GM10847 (cell line): ENCODE data around the gene TPI1.

Experiments
- POLR2A ChIP-seq: IDR thresholded peaks from 2 replicates; pipeline ENCODE4 v1.6.1; 2011; ENCODE audit not compliant: insufficient read length; ENCODE audit errors: extremely low read depth

The TPI1 gene

DNA sequence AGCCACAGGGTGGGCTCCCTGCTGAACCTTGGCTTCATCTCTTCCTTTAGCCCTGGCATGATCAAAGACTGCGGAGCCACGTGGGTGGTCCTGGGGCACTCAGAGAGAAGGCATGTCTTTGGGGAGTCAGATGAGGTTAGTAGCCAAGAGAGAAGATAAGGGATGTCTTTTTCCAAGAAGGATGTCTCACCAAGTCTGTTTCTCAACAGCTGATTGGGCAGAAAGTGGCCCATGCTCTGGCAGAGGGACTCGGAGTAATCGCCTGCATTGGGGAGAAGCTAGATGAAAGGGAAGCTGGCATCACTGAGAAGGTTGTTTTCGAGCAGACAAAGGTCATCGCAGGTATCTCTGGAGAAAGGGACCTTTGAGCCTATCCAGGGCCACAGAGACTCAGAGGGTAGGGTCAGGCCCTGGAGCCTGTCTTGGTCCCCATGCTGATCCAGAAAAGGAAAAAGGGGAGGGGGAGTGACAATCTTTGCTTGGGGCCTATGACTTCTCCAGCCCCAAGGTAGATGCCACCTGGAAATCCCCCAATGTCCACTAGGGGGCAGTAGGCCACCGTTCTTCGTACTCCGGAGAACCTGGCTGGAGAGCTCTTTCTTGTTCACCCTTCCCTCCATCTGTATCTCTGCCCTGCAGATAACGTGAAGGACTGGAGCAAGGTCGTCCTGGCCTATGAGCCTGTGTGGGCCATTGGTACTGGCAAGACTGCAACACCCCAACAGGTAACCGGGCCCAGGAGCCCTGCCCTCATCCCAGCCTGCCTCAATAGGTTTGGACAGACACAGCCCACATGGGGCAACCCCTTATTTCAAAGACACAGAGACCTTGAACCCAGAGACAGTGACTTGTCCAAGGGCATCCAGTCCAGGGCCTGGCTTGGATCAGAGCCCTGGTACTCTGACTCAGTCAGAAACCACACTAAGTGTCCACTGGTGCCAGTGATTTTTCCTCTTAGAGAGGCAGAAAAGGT is 2.0 kb downstream of the TPI1 start:
- no peak for TF ChIP-seq POLR2A

GRCh38 chr12:6871052-6871957 is 4.0 kb downstream of the TPI1 start:
- TF ChIP-seq POLR2A, result no peak

DNA sequence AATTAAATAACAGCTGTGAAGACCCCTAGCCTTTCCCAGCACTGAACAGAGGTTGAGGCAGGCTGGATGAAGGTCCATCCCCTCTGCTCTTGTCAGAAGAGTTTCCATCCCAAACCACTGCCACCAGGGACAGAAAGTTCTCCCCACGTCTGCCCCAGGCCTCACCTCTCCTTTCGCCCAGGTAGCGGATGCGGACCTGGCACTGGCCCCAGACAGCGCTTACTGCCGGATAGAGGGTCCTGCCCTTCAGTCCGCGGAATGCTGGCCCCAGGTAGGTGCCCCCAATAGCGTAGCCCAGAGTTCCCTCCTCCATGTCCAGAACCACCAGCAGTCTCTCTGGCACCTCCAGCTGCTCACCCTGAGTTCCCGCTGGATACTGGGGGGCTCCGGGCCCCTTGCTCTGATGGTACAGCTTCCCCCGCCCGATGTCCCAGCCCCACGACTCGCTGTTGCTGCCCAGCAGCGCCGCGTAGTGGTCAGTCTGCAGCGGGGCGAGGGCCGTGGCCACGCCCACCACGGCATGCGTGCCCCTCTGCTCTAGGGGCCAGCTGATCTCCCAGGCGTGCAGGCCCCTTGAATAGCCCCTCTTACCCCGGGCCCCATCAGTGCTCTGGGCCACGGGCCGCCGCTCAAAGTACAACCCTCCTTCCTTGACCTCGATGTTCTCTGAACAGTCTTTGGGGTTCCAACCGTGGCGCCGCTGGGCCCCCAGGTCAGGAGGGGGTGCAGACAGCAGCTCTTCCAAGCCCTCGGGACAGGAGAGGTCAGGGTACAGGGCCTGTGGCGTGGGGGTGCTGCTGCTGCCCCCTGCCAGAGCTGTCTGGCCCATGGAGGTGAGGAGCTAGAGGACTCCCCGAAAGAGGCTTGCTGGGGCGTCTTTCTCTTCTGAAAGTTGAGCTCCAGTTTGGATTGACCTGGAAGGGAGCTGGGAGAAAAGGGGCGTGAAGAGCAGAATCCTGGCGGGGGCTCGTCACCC is 5.0 kb downstream of the TPI1 start:
- peak; percentile 42 for TF ChIP-seq POLR2A

- peak; percentile 37 for TF ChIP-seq POLR2A
Observed at GRCh38 chr12:6873094-6874014, 6.0 kb downstream of the TPI1 start, which contains the start of gene SPSB2. TSS of gene SPSB2 (minus strand) at chr12:6873303. CDS start at chr12:6872901, 402 bp downstream.

GRCh38 chr12:6883252-6883651 is 15.9 kb downstream of the TPI1 start:
- no peak for TF ChIP-seq POLR2A

DNA sequence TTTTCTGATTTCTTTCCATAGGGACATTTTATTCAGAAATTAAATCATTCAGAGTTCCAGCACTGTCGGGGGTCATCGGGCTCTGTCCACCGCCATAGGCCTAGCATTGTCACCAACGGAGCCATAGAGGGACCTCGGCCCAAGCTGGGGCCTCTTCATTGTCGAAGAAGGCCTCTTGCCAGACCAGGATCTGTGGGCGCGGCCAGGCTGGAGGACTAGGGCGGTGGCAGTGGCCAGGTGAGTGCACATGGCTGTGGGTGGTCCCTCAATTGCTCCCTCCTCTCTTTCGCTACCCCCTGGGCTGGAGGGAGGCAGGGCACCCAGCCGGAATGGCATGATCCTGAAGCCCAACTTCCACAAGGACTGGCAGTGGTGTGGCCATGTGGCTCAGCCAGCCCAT is 16.4 kb downstream of the TPI1 start:
- no peak for TF ChIP-seq POLR2A

GRCh38 chr12:6884539-6884938 is 17.2 kb downstream of the TPI1 start:
- no peak for TF ChIP-seq POLR2A

- TF ChIP-seq POLR2A, result no peak
Observed at GRCh38 chr12:6887460-6887859, 20.1 kb downstream of the TPI1 start.

GRCh38 chr12:6888360-6888759 is 21.0 kb downstream of the TPI1 start:
- no peak for TF ChIP-seq POLR2A

- peak; percentile 65 for TF ChIP-seq POLR2A
Observed at GRCh38 chr12:6890789-6891645, 23.7 kb downstream of the TPI1 start.

DNA sequence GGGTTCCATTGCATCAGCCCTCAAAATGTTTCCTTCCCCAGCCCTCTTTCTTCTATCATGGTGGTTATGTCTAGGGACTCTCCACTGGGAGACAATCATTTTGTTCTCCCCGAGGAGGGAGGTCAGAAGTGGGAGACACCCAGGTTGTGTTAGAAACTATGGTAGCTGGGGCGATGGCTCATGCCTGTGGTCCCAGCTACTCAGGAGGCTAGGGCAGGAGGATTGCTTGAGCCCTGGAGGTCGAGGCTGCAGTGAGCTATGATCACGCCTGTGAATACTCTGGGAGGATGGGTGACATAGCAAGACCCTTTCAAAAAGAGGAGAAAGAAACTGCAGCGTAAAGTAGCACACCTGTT is 24.3 kb downstream of the TPI1 start:
- TF ChIP-seq POLR2A, result no peak

- no peak for TF ChIP-seq POLR2A
Observed at GRCh38 chr12:6894321-6894720, 27.0 kb downstream of the TPI1 start.

- TF ChIP-seq POLR2A, result no peak
Observed at GRCh38 chr12:6896846-6897435, 29.6 kb downstream of the TPI1 start.

- no peak for TF ChIP-seq POLR2A
Observed at GRCh38 chr12:6899427-6899826, 32.1 kb downstream of the TPI1 start.
